LNCAP (cell line): Measurements from ENCODE around the gene COX6A2.

Experiments
- CTCF ChIP-seq: fragments of 450-650 bp; IDR thresholded peaks from 2 replicates; pipeline ENCODE4 v1.5.1; 2017; ENCODE audit warnings: mild to moderate bottlenecking

COX6A2 gene

GRCh38 chr16:31414706-31415105 lies 13.5 kb downstream of the COX6A2 start:
- no peak for TF ChIP-seq CTCF

GRCh38 chr16:31413943-31414342 lies 14.2 kb downstream of the COX6A2 start:
- TF ChIP-seq CTCF, result no peak

- TF ChIP-seq CTCF, result no peak
Measured at GRCh38 chr16:31413381-31413780, 14.8 kb downstream of the COX6A2 start.

- no peak for TF ChIP-seq CTCF
Measured at GRCh38 chr16:31412750-31413149, 15.4 kb downstream of the COX6A2 start.

- no peak for TF ChIP-seq CTCF
Measured at GRCh38 chr16:31411024-31411844, 16.9 kb downstream of the COX6A2 start.

- TF ChIP-seq CTCF, result no peak
Measured at GRCh38 chr16:31410082-31410481, 18.1 kb downstream of the COX6A2 start.

GRCh38 chr16:31409433-31409832 lies 18.7 kb downstream of the COX6A2 start:
- no peak for TF ChIP-seq CTCF
